ENCODE results near the gene ZNF397. TPM values are rescaled to one million over a fixed set of nuclear protein-coding genes. Genes with fewer than 3 reads are reported as not detected.

ZNF397 gene
- total and polyA plus RNA-seq, 2 donors (not counting 1 experiment from before 2014, with no cell fraction given), result 16.8 to 67.2 TPM

DNA sequence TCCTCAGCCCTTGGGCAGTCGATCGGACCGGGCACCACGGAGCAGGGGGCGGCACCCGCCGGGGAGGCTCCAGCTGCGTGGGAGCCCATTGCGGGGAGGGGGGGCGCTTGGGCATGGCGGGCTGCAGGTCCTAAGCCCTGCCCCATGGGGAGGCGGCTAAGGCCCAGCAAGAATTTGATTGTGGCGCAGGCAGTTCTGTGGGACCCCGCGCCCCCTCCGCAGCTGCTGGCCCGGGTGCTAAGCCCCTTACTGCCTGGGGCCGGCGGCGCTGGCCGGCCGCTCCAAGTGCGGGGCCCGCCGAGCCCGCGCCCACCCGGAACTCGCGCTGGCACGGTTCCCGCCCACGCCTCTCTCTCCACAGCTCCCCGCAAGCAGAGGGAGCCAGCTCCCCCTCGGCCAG, 30.8 kb downstream of the ZNF397 start:
- Histone ChIP-seq H2AFZ (ENCODE audit: insufficient read depth, low read depth, low read length, poor library complexity, severe bottlenecking) (no peak overlapping the region), H3K27me3 (replicated peaks in 1 of 4; ENCODE audit: control extremely low read depth in 1 of 4, control insufficient read depth in 3 of 4, insufficient read depth in 4 of 4, low read length in 3 of 4) (no peaks in the 10 kb centered on the region)
- POLR2A ChIA-PET, result no interaction called here

DNA sequence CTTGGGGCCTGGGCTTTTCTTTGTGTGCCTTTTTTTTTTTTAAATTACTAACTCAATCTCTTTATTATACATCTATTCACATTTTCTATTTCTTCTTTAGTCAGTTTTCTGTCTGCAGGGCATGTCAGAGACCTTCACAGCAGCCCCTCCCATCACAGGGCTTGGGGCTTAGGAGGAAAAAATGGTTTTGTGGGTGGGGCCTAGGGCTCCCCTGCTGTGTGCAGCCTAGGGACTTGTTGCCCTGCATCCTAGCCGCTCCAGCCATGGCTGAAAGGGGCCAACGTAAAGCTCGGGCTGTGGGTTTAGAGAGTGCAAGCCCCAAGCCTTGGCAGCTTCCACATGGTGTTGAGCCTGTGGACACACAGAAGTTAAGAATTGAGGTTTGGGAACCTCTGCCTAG, 35.4 kb downstream of the ZNF397 start:
- Histone ChIP-seq H3K9me3 (ENCODE audit: control extremely low read depth in 1 of 3, control insufficient read depth in 2 of 3, insufficient read depth in 1 of 3, low read length in 2 of 3) (peaks cover 0 to 8% (median 7%) of the 10 kb centered on the region in 3 donors), H3K27ac (ENCODE audit: low read length in 2 of 2) (no peak overlapping the region), H3K36me3 (replicated peaks in 1 of 2; ENCODE audit: control extremely low read depth in 1 of 2, control insufficient read depth in 1 of 2, extremely low read depth in 1 of 2, insufficient read depth in 2 of 2, low read length in 1 of 2) (no peaks in the 10 kb centered on the region), H3K79me2 (ENCODE audit: control insufficient read depth, insufficient read depth, low read length) (peaks cover 8% of the 10 kb centered on the region), H3K4me1 (ENCODE audit: control insufficient read depth in 2 of 2, insufficient read depth in 2 of 2, low read length in 2 of 2) (no peaks in the 10 kb centered on the region), H2AFZ (ENCODE audit: insufficient read depth, low read depth, low read length, poor library complexity, severe bottlenecking) (no peak overlapping the region), H3K9ac (ENCODE audit: low read length) (no peak overlapping the region), H3K4me2 (replicated peaks; ENCODE audit: low read depth, low read length, poor library complexity, severe bottlenecking) (no peak overlapping the region), H3K4me3 (ENCODE audit: control extremely low read depth in 1 of 5, extremely low read depth in 1 of 5, insufficient read depth in 1 of 5, low read depth in 2 of 5, low read length in 4 of 5) (no peak overlapping the region), H4K20me1 (ENCODE audit: control insufficient read depth, insufficient read depth, low read length, poor library complexity, severe bottlenecking) (no peaks in the 10 kb centered on the region), H3K27me3 (replicated peaks in 1 of 4; ENCODE audit: control extremely low read depth in 1 of 4, control insufficient read depth in 3 of 4, insufficient read depth in 4 of 4, low read length in 3 of 4) (no peaks in the 10 kb centered on the region)
- no peak for ATAC-seq (ENCODE audit: low read depth)
- Mint-ChIP-seq H3K4me1 (no peaks in the 10 kb centered on the region), H3K27me3 (no peaks in the 10 kb centered on the region), H3K9me3 (ENCODE audit: insufficient read depth) (no peaks in the 10 kb centered on the region), H3K4me3 (no peak overlapping the region), H3K27ac (no peak overlapping the region)
- TF ChIP-seq EZH2 (IDR thresholded peaks at IDR 0.05; ENCODE audit: borderline replicate concordance, insufficient read depth, low read depth, low read length, poor library complexity, severe bottlenecking), result no peak
- TF ChIP-seq, protein P1, sequence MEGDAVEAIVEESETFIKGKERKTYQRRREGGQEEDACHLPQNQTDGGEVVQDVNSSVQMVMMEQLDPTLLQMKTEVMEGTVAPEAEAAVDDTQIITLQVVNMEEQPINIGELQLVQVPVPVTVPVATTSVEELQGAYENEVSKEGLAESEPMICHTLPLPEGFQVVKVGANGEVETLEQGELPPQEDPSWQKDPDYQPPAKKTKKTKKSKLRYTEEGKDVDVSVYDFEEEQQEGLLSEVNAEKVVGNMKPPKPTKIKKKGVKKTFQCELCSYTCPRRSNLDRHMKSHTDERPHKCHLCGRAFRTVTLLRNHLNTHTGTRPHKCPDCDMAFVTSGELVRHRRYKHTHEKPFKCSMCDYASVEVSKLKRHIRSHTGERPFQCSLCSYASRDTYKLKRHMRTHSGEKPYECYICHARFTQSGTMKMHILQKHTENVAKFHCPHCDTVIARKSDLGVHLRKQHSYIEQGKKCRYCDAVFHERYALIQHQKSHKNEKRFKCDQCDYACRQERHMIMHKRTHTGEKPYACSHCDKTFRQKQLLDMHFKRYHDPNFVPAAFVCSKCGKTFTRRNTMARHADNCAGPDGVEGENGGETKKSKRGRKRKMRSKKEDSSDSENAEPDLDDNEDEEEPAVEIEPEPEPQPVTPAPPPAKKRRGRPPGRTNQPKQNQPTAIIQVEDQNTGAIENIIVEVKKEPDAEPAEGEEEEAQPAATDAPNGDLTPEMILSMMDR (IDR thresholded peaks at IDR 0.05), result no peak
- ChIA-PET CTCF (no interaction called here), POLR2A (no interaction called here)
- WGBS (ENCODE audit: insufficient coverage), result 99% methylated on average over 3 of the region's 3 CpGs
- intact Hi-C loops (cut with micrococcal nuclease), result no loop called here
- no peak for DNase-seq

More for the DNA sequence above, 30.8 kb downstream of the ZNF397 start:
- Histone ChIP-seq H3K36me3 (replicated peaks in 1 of 2; ENCODE audit: control extremely low read depth in 1 of 2, control insufficient read depth in 1 of 2, extremely low read depth in 1 of 2, insufficient read depth in 2 of 2, low read length in 1 of 2) (no peaks in the 10 kb centered on the region), H4K20me1 (ENCODE audit: control insufficient read depth, insufficient read depth, low read length, poor library complexity, severe bottlenecking) (no peaks in the 10 kb centered on the region), H3K4me1 (ENCODE audit: control insufficient read depth in 2 of 2, insufficient read depth in 2 of 2, low read length in 2 of 2) (peaks cover 18 to 23% of the 10 kb centered on the region in 2 donors), H3K27ac (ENCODE audit: low read length in 2 of 2) (no peak overlapping the region), H3K79me2 (ENCODE audit: control insufficient read depth, insufficient read depth, low read length) (peaks cover 3% of the 10 kb centered on the region), H3K9me3 (ENCODE audit: control extremely low read depth in 1 of 3, control insufficient read depth in 2 of 3, insufficient read depth in 1 of 3, low read length in 2 of 3) (peaks cover 0 to 22% (median 2%) of the 10 kb centered on the region in 3 donors), H3K4me2 (replicated peaks; ENCODE audit: low read depth, low read length, poor library complexity, severe bottlenecking) (no peak overlapping the region), H3K4me3 (ENCODE audit: control extremely low read depth in 1 of 5, extremely low read depth in 1 of 5, insufficient read depth in 1 of 5, low read depth in 2 of 5, low read length in 4 of 5) (no peak overlapping the region), H3K9ac (ENCODE audit: low read length) (no peak overlapping the region)
- Mint-ChIP-seq H3K27ac (no peak overlapping the region), H3K9me3 (ENCODE audit: insufficient read depth) (no peaks in the 10 kb centered on the region), H3K4me1 (peaks cover 23% of the 10 kb centered on the region), H3K4me3 (no peak overlapping the region), H3K27me3 (no peaks in the 10 kb centered on the region)
- WGBS (ENCODE audit: insufficient coverage), result 91% methylated on average over 35 of the region's 35 CpGs
- ATAC-seq (ENCODE audit: low read depth) (no peak), DNase-seq (no peak)
- intact Hi-C loops (cut with micrococcal nuclease), result no loop called here
- CTCF ChIA-PET, result interaction anchor here (0.7 kb wide), 2 partner anchors 95 to 245 kb away, joined by 3 to 5 read pairs; no protein-coding TSS in a partner anchor
- TF ChIP-seq, protein P1 (IDR thresholded peaks at IDR 0.05), result no peak
- TF ChIP-seq EZH2 (IDR thresholded peaks at IDR 0.05; ENCODE audit: borderline replicate concordance, insufficient read depth, low read depth, low read length, poor library complexity, severe bottlenecking), result no peak

Data from B cell (primary cell).